Measurements from ENCODE around the gene BABAM2. TPM values are rescaled to one million over a fixed set of nuclear protein-coding genes. Genes with fewer than 3 reads are reported as not detected.

The BABAM2 gene
- total and polyA plus RNA-seq, 11 donors = 22.2 to 75.1 (median 62.5) TPM

- Histone ChIP-seq H3K27me3 (no peaks in the 10 kb centered on the region), H3K4me1 (peaks cover 0 to 4% (median 0%) of the 10 kb centered on the region in 12 donors), H3K36me3 (no peaks in the 10 kb centered on the region), H3K4me3 (no peak overlapping the region), H3K27ac (no peak overlapping the region), H3K9me3 (peaks cover 0 to 7% (median 0%) of the 10 kb centered on the region in 12 donors)
- intact Hi-C loops (cut with DNase I) = no loop called here
- WGBS, 4 donors = 97 to 99% (median 97%) methylated on average over 2 of the region's 2 CpGs
- TF ChIP-seq CTCF (IDR thresholded peaks at IDR 0.05) (no peak), POLR2A (IDR thresholded peaks at IDR 0.05) (no peak)
- ATAC-seq (no peak), DNase-seq (no peak)
Measured at GRCh38 chr2:28148000-28148399, 257.5 kb downstream of the BABAM2 start.

- Histone ChIP-seq H3K27me3 (no peaks in the 10 kb centered on the region), H3K4me1 (peaks cover 0 to 4% (median 0%) of the 10 kb centered on the region in 12 donors), H3K4me3 (no peak overlapping the region), H3K27ac (no peak overlapping the region), H3K36me3 (no peaks in the 10 kb centered on the region), H3K9me3 (peaks cover 0 to 7% (median 0%) of the 10 kb centered on the region in 12 donors)
- whole genome bisulfite sequencing, 4 donors = 89 to 98% (median 93%) methylated on average over 5 of the region's 5 CpGs
- intact Hi-C loops (cut with DNase I) = no loop called here
- ATAC-seq (no peak), DNase-seq (no peak)
- TF ChIP-seq POLR2A (IDR thresholded peaks at IDR 0.05) (no peak), CTCF (IDR thresholded peaks at IDR 0.05) (no peak)
Measured at GRCh38 chr2:28148566-28148965, 258.0 kb downstream of the BABAM2 start.

- H3K27ac ChIP-seq = no peak overlapping the region
- intact Hi-C loops (cut with DNase I) = no loop called here
- peaks cover 0 to 12% (median 2%) of the 10 kb centered on the region in 12 donors for H3K9me3 ChIP-seq
- peaks cover 0 to 4% (median 0%) of the 10 kb centered on the region in 12 donors for H3K4me1 ChIP-seq
- TF ChIP-seq POLR2A (IDR thresholded peaks at IDR 0.05) (no peak), CTCF (IDR thresholded peaks at IDR 0.05) (no peak)
- 66 to 86% (median 77%) methylated on average over 5 of the region's 5 CpGs for WGBS, 4 donors
- no peaks in the 10 kb centered on the region for H3K27me3 ChIP-seq
- H3K36me3 ChIP-seq = no peaks in the 10 kb centered on the region
- no peak for DNase-seq
- no peak for ATAC-seq
- H3K4me3 ChIP-seq = no peak overlapping the region
Measured at GRCh38 chr2:28150236-28150915, 259.8 kb downstream of the BABAM2 start.

- 95 to 97% (median 96%) methylated on average over 4 of the region's 4 CpGs for WGBS, 4 donors
- H3K4me3 ChIP-seq = no peak overlapping the region
- ATAC-seq = no peak
- TF ChIP-seq POLR2A (IDR thresholded peaks at IDR 0.05) (no peak), CTCF (IDR thresholded peaks at IDR 0.05) (no peak)
- no peak overlapping the region for H3K27ac ChIP-seq
- H3K36me3 ChIP-seq = no peaks in the 10 kb centered on the region
- H3K9me3 ChIP-seq = peaks cover 0 to 14% (median 7%) of the 10 kb centered on the region in 12 donors
- H3K27me3 ChIP-seq = no peaks in the 10 kb centered on the region
- peaks cover 0 to 4% (median 0%) of the 10 kb centered on the region in 12 donors for H3K4me1 ChIP-seq
- intact Hi-C loops (cut with DNase I) = no loop called here
- no peak for DNase-seq
Measured at GRCh38 chr2:28150994-28151393, 260.5 kb downstream of the BABAM2 start.

Measured in heart left ventricle (tissue), 16 donors.